Measurements from ENCODE around the gene ANGPTL2.

The ANGPTL2 gene

DNA sequence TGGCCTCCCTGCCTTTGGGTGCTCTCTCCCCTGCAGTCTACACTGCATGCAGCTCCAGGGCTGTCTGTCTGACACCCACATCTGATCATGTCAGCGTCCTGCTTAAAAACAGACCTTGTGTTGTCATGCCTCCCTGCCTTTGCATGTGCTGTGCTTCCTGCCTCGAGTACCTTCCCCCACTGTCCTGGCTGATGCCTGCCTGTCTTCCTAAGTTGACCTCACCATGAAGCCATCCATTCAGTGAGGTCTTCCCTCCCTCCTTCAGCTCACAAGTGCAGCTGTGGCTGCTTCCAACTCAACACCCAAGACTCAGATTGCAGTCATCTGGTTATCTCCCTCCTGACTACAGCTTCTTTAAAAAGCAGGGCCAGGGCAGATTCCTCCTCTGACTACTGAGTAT, 5.5 kb downstream of the ANGPTL2 start:
- no peak for DNase-seq (ENCODE audit: low spot score)

DNA sequence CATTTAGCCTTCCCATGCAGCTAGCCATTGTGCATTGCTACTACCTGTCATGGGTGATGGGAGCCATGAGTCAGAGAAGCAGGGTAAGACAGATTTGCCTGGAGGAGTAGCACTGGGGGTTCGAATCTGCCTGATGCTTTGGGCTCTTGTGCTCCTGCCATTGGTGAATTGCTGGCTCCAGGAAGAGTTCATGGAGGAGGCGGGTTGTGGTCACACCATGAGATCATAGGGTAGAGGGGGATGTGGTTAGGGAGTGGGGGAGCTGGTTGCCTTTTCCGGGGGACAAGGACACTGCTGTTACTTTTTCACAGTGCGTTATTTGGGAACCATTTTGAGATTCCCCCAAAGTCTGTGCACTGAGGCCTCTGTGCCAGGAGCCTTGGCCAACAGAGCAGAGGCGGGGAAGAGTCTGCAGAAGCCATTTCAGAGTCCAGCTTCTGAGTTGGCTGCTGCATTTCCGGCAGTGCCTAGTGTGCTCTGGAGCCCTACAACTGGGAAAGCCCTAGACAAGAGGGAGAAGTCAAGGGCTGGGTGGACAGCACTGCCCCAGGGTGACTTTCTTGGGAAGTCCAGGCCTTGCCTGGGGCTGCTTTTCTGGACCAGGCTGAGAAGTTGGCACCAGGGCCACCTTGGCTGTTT, 6.2 kb downstream of the ANGPTL2 start:
- no peak for DNase-seq (ENCODE audit: low spot score)

DNA sequence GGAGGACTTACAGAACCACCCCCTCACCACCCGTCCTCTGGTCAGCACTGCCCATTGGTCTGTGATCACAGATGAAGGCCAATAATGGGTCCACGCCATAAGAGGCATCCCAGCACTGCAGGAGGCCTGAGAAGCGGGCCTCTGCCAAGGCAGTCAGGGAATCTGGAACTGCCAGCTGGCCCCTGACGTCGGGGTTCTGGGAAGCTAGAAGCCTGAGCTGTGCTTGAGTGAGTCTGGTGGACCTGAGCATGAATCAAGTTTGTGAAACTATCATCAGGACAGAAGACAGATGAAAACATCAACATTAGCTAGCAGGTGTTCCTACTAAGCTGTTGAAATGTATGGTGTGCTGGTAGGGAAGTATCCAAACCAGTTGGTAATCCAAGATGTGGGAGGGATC, 7.8 kb downstream of the ANGPTL2 start:
- DNase-seq (ENCODE audit: low spot score) = no peak

- no peak for DNase-seq (ENCODE audit: low spot score)
Observed at GRCh38 chr9:127113191-127113972, 9.1 kb downstream of the ANGPTL2 start.

DNA sequence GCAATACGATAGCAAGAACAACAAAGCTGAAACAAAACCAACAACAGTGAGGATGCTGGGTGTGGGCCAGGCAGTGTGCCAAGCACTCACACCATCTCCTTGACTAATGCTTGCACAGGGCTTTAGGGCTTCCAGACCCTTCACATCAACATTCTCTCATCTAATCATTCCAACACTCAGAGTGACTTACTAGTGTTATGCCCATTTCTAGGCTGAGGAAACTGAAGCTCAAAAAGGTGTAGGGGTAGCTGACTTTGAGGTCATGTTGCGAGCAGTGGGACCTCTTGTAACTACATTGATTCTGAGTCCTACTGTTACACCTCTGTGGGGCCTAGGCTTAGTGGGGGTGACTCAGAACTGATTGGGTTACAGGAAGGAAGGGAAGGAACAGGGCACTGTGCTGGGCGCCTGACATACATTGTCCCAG, 9.7 kb downstream of the ANGPTL2 start:
- no peak for DNase-seq (ENCODE audit: low spot score)

DNA sequence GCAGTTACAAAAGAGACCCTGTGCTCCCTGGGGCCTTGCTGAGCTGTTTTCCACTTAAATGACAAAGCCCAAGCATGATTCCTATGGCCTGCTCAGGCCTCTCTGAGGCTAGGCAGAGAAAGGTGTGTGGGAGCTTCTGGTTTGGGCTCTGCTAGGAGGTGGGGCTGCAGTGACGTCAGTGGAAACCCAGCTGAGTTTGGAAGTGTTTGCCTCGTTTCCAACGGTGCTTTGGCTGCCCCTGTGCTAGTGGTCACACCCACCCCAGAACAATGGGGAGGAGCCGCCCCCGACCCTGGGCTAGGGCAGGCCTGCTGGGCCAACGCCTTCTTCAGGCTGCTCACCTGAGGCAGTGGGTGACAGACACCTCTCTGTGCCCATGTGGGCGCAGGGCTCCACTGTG, 10.4 kb downstream of the ANGPTL2 start:
- peak; percentile 55 for DNase-seq (ENCODE audit: low spot score)

DNA sequence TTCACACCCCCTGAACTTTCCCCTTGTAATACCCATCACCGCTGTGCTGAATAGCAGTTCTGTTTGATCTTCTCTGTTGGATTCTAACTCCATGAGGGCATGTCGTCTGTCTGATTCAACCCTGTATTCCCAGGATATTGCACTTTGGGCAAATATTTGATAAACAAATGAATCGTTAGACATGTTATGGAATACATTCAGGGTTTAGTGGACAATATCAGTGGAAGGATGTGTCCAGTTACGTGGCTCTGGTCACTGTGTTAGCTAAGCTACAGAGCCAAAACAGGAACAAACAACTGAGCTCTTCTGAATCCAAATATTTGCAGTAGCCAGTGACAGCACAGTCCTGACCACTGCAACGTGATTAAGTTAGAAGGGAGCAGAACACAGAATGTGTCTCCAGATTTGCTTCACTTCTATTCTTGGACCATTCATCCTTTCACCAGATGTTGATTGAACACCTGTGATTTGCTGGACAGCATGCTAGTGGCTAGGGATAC, 13.2 kb downstream of the ANGPTL2 start:
- no peak for DNase-seq (ENCODE audit: low spot score)

DNA sequence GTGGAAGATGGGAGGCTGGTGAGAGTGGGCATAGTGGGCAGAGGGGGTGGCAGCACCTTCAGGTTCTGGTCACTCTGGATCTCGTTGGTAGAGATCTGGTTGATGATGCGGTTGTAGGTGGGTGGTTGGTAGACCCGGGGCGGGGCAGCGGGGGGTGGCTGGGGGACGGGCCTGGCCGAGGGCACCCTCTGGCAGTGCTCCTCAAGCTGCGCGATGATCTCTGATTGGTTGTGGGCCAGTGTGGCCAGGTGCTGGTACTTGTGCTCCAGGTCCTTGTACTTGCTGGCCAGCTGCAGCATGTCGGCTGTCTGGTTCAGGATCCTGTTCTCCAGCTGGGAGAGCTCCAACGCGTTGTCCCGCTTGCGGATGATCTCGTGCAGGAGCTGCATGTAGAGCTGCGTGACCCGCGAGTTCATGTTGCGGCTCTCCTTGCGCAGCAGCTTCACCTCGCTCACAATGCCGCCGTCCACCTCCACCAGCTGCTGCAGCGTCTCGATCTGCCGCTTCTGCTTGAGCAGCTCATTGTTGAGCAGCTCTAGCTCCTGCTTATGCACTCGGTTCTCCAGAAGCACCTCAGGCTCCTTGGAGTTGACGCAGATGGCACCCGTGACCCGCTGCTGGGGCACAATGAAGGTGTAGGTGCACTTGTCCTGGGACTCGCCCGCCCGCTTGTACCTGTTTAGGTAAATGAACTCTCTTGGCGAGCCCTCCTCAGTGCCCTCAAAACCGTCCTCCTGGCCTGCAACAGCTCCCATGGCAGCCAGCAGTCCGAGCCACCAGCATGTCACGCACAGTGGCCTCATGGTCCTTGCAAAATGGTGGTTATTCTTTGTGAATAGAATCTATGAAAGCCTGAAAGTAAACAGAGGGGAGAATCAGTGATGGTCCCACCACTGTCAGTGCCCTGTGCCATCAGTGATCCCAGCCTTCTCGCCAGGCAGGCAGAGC, 14.2 kb downstream of the ANGPTL2 start:
- no peak for DNase-seq (ENCODE audit: low spot score)

DNA sequence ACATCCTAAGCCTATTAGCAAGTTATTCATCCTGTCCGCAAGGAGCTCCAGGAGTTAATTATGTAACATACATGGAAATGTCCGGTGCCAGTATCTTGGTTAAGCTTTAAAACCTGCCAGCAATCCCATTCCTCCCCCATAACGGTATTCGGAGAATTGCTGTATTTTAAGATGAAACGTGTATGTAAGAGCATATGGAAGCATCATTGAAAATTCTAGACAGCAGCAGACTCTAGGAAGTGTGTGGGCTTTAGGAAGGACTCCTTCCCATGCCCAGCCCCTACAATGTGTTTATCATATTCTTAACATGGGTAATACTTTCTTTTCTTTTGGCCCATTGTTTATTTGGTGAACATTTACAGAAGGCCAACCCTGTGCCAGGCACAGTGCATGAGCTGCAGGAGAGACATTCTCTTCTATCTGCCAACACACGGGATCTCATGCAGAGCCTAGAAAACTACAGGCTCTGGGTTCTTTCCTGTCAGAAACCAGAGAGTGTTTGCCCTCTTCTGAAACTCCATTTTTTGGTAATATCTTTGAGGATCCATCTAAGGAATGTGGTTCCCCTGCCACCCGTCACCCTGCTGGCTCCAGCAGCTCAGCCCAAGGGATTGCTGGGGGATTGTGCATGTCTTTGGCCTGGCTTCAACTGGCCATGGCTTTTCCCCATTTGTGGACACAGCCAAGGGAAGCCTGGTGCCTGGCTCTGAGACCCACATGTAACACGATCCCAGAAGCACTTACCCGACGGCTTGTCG, 15.1 kb downstream of the ANGPTL2 start:
- no peak for DNase-seq (ENCODE audit: low spot score)

GRCh38 chr9:127106466-127106855, 16.0 kb downstream of the ANGPTL2 start:
- DNase-seq (ENCODE audit: low spot score) = no peak

DNA sequence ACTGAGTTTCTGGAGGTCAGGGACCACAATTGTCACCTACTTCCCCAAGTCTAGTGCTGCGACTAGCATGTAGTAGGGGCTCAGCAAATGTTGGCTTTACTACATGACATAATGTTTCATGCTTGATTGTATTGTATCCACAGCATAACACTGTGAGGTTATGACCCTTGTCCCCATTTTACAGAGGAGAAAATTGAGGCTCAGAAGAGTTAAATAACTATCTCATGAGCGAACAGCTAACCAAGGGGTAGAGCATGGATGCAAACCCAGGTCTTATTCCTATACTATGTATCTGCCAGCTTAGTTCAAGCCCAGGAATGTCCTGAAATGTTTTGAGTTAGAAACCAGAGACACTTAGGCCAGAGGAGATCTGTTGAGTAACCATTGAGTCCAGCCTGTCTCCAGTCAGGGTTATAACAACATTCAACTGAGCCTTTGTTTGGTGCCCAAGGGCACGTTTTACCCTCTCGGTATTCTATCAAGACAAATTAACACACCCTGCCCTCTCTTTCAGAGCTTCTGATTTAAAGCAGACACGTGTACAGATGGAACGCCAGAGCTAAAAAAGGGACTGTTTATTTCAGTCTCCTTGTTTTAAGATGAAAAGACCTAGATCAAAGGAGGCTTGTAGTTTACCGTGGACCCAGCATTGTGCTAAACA, 16.5 kb downstream of the ANGPTL2 start:
- DNase-seq (ENCODE audit: low spot score) = no peak

- DNase-seq (ENCODE audit: low spot score) = no peak
Observed at GRCh38 chr9:127104581-127105311, 17.7 kb downstream of the ANGPTL2 start.

DNA sequence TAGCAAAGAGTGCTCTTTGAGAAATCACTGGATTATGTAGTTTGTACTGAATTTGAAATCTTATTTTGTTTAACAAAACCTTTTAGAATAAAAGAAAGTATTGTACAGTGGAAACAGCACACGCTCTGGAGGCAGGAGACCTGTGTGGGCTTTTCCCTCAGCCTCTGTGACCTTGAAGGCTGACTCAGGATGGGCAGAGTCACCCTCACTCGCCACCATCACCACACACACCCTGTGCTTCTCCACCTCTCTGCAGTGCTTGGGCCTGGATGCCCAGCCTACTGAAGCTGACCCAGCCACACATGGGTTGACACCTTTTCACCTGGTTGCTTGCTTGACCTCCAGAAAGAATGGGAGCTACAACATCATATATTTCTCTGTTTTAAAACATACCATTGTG, 19.6 kb downstream of the ANGPTL2 start:
- DNase-seq (ENCODE audit: low spot score) = no peak

DNA sequence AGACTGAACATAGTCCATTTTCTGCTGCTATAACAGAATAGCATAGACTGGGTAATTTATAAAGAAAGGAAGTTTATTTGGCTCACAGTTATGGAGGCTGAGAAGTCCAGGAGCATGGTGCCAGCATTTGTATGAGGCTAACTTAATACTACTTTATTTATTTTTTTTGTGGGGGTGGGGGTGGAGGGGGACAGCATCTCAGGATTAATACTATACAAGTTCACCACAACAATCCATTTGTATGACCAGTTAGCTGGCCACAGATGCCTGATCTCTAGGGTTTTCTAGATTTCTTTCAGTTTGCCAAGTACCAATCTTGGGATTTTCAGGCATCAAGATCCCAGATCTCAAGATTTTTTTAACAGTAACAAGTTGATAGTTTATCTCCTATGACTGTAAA, 20.3 kb downstream of the ANGPTL2 start:
- no peak for DNase-seq (ENCODE audit: low spot score)

GRCh38 chr9:127099664-127100063, 22.8 kb downstream of the ANGPTL2 start:
- no peak for DNase-seq (ENCODE audit: low spot score)

GRCh38 chr9:127098916-127099553, 23.4 kb downstream of the ANGPTL2 start:
- DNase-seq (ENCODE audit: low spot score) = no peak

DNA sequence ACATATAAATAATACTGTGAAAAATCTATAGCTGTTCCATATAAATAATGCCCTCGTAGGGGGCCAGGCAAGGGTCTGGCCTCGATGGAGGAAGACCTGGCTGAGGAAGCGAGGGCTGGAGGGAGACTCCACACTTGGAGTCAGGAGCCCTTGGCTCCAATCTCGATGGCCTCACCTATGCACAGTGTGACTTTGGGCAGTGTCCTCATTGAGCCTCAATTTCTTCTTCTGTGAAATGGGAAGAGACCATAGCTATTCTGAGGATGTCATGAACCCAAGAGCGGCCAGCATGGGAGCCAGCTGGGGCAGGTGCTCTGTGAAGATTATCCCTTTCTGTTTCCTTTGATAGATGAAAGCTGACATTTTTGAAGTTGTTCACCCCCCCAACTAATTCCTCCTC, 24.8 kb downstream of the ANGPTL2 start:
- DNase-seq (ENCODE audit: low spot score) = no peak

GRCh38 chr9:127096208-127096607, 26.2 kb downstream of the ANGPTL2 start:
- DNase-seq (ENCODE audit: low spot score) = no peak

DNA sequence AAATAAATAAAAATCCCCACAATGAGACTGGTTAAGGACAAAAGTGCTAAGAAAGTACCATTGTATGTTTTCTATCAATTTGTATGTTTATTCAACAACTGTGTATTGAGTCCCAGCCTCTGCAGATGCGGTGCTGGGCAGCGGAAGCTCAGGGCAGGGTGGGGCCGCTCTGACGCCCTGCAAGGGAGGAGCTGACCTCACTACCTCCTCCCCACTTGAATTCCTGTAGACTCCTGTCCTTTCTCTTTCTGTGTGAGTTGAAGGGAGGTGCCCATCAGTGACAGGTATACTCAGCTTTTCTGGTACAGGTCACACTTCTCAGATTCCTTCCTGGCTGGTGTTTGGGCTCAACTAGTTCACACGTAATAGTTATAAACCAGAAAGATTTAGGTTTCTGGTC, 27.0 kb downstream of the ANGPTL2 start:
- no peak for DNase-seq (ENCODE audit: low spot score)

Measured in ecto neural progenitor cell (in vitro differentiated cells).